ENCODE data around the gene SCNM1. TPM values are rescaled to one million over a fixed set of nuclear protein-coding genes. Genes with fewer than 3 reads are reported as not detected.

Gene SCNM1
- total RNA-seq, 4 donors from 2014 or later, result 20.5 to 42.6 (median 31.2) TPM

- no peaks in the 10 kb centered on the region for H3K9me3 ChIP-seq
- no peak for DNase-seq (ENCODE audit: low spot score in 2 of 2)
- H3K36me3 ChIP-seq, result peaks cover 0 to 69% (median 0%) of the 10 kb centered on the region in 3 donors
- H3K27me3 ChIP-seq, result no peaks in the 10 kb centered on the region
- H3K27ac ChIP-seq, result no peak overlapping the region
- no peak for TF ChIP-seq EP300 (IDR thresholded peaks at IDR 0.05)
- no peak for TF ChIP-seq POLR2A (IDR thresholded peaks at IDR 0.05)
- TF ChIP-seq, protein P1, sequence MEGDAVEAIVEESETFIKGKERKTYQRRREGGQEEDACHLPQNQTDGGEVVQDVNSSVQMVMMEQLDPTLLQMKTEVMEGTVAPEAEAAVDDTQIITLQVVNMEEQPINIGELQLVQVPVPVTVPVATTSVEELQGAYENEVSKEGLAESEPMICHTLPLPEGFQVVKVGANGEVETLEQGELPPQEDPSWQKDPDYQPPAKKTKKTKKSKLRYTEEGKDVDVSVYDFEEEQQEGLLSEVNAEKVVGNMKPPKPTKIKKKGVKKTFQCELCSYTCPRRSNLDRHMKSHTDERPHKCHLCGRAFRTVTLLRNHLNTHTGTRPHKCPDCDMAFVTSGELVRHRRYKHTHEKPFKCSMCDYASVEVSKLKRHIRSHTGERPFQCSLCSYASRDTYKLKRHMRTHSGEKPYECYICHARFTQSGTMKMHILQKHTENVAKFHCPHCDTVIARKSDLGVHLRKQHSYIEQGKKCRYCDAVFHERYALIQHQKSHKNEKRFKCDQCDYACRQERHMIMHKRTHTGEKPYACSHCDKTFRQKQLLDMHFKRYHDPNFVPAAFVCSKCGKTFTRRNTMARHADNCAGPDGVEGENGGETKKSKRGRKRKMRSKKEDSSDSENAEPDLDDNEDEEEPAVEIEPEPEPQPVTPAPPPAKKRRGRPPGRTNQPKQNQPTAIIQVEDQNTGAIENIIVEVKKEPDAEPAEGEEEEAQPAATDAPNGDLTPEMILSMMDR (IDR thresholded peaks at IDR 0.05), result no peak
- H3K4me3 ChIP-seq, result no peak overlapping the region
- peaks cover 0 to 22% (median 0%) of the 10 kb centered on the region in 4 donors for H3K4me1 ChIP-seq
- 90 to 94% methylated on average over 7 of the region's 7 CpGs for WGBS, 2 donors
Measured at GRCh38 chr1:151134991-151135390, 31.0 kb upstream of the SCNM1 start.

- DNase-seq (ENCODE audit: low spot score in 2 of 2), result no peak
- H3K4me3 ChIP-seq, result no peak overlapping the region
- no peaks in the 10 kb centered on the region for H3K27me3 ChIP-seq
- peaks cover 0 to 18% (median 0%) of the 10 kb centered on the region in 4 donors for H3K4me1 ChIP-seq
- no peaks in the 10 kb centered on the region for H3K9me3 ChIP-seq
- TF ChIP-seq POLR2A (IDR thresholded peaks at IDR 0.05) (no peak), EP300 (IDR thresholded peaks at IDR 0.05) (no peak)
- TF ChIP-seq, protein P1 (IDR thresholded peaks at IDR 0.05), result no peak
- H3K36me3 ChIP-seq, result peaks cover 0 to 75% (median 0%) of the 10 kb centered on the region in 3 donors
- H3K27ac ChIP-seq, result no peak overlapping the region
- 85 to 87% methylated on average over 12 of the region's 12 CpGs for WGBS, 2 donors
Measured at GRCh38 chr1:151135433-151136385, 30.2 kb upstream of the SCNM1 start.

DNA sequence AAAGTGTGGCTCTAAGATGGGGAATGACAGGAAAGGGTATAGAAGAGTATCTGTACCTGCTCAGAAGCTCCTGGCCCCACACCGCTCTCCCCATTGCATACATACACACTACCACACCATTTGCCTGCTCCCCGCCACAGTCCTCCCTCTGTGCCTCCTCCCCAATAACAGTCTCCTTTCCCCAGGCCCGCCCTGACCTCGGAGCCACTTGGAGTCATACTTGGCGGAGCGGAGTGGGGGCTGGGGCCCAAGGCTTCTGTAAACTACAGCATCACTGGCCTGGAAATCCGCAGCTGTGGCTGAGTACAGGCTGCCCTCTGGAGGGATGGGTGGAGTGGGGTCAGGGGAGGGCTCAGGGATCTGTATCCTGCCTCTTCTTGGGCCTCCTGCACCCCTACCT, 28.2 kb upstream of the SCNM1 start:
- H3K4me3 ChIP-seq, result no peak overlapping the region
- no peaks in the 10 kb centered on the region for H3K27me3 ChIP-seq
- no peaks in the 10 kb centered on the region for H3K9me3 ChIP-seq
- 93 to 94% methylated on average over 7 of the region's 7 CpGs for WGBS, 2 donors
- peaks cover 0 to 87% (median 0%) of the 10 kb centered on the region in 3 donors for H3K36me3 ChIP-seq
- DNase-seq (ENCODE audit: low spot score in 2 of 2), result no peak
- no peak overlapping the region for H3K27ac ChIP-seq
- TF ChIP-seq, protein P1 (IDR thresholded peaks at IDR 0.05), result no peak
- no peak for TF ChIP-seq POLR2A (IDR thresholded peaks at IDR 0.05)
- TF ChIP-seq EP300 (IDR thresholded peaks at IDR 0.05), result no peak
- no peaks in the 10 kb centered on the region for H3K4me1 ChIP-seq

DNA sequence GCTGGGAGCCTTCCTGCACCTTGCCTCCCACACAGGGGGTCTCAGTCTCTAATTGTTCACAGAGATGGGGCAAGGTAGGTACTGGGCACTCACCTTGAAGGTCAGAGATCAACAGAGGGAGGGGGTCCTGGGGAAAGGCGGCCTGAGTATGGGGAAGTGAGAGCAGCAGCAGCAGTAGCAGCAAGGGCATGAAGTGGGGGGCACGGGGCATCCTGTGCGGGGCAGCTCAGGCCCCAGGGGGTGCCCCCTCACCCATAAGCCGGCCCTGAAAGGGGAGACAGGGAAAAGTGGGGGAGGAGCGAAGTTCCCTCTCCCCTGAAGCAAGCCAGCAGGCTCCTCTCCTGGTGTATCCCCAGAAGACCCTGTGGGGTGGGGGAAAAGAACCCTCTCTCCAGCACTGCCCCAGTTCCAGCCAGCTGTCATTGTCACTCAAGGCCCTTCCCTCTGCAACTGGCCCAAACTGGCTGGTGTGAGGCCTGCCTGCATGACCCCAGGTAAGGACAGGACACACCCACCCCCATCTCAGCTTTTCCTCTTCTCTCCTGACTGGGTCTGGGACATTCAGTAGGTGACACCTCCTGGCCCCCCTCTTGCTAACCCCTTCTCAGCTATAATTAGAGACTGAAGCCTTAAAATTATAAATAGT, 23.4 kb upstream of the SCNM1 start:
- Histone ChIP-seq H3K9me3 (no peaks in the 10 kb centered on the region), H3K27me3 (no peaks in the 10 kb centered on the region), H3K27ac (peak overlapping the region in 1 of 4 donors; percentile 12), H3K36me3 (peaks cover 0 to 42% (median 0%) of the 10 kb centered on the region in 3 donors), H3K4me3 (no peak overlapping the region), H3K4me1 (peaks cover 0 to 35% (median 18%) of the 10 kb centered on the region in 4 donors)
- TF ChIP-seq, protein P1 (IDR thresholded peaks at IDR 0.05), result no peak
- no peak for TF ChIP-seq POLR2A (IDR thresholded peaks at IDR 0.05)
- no peak for TF ChIP-seq EP300 (IDR thresholded peaks at IDR 0.05)
- WGBS, 2 donors, result 72 to 90% methylated on average over 5 of the region's 5 CpGs
- no peak for DNase-seq (ENCODE audit: low spot score in 2 of 2)

GRCh38 chr1:151143057-151143435, 22.9 kb upstream of the SCNM1 start:
- Histone ChIP-seq H3K9me3 (no peaks in the 10 kb centered on the region), H3K27ac (peak overlapping the region in 1 of 4 donors; percentile 12), H3K4me1 (peaks cover 0 to 38% (median 18%) of the 10 kb centered on the region in 4 donors), H3K36me3 (peaks cover 0 to 37% (median 0%) of the 10 kb centered on the region in 3 donors), H3K4me3 (no peak overlapping the region), H3K27me3 (no peaks in the 10 kb centered on the region)
- TF ChIP-seq, protein P1 (IDR thresholded peaks at IDR 0.05), result no peak
- no peak for TF ChIP-seq EP300 (IDR thresholded peaks at IDR 0.05)
- no peak for TF ChIP-seq POLR2A (IDR thresholded peaks at IDR 0.05)
- WGBS, 2 donors, result 67 to 77% methylated on average over 7 of the region's 7 CpGs
- no peak for DNase-seq (ENCODE audit: low spot score in 2 of 2)
